Stimulated activated CD4-positive, alpha-beta T cell treated with anti-CD3 and anti-CD28 coated beads, Interleukin-1b, Interleukin-23, amount 100 ng/mL, for 4 hours (primary cell): Measurements from ENCODE around the gene TEDC2.

Experiments
- DNase-seq, 2 donors: peaks; one replicate each; pipeline ENCODE4 v3.0.0-alpha.2; 2020; ENCODE audit warnings: low read depth in 2 of 2

The TEDC2 gene

DNA sequence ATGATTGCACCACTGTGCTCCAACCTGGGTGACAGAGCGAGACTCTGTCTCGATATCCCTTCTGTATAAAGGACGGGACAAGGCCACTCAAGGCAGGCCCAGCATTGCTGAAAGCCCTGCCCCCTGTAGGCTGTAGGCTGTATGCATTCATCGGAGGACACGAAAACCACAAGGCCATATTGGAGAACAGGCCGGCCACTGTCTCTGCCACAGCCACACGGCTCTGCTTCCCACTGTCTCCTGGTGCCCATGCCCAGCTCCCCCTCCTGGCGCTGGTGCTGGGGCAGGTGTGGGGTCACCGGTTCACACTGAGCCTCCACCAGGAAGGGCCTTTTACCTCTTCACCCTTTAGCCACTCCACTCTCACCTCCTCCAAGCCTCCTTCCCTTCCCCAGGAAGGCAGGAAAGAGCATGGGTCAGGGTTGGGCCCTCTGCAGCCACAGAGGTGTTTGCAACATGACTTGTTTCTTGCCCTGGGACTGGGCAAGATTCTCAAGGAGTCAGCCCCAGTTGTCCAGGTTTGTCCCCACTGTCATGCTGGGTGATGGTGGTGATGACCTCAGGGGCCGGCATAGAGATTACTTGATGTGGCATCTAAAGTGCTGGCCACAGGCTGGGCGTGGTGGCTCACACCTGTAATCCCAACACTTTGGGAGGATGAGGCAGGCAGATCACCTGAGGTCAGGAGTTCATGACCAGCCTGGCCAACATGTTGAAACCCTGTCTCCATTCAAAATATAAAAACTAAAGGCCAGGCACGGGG lies 5.9 kb downstream of the TEDC2 start:
- DNase-seq, result no peak

DNA sequence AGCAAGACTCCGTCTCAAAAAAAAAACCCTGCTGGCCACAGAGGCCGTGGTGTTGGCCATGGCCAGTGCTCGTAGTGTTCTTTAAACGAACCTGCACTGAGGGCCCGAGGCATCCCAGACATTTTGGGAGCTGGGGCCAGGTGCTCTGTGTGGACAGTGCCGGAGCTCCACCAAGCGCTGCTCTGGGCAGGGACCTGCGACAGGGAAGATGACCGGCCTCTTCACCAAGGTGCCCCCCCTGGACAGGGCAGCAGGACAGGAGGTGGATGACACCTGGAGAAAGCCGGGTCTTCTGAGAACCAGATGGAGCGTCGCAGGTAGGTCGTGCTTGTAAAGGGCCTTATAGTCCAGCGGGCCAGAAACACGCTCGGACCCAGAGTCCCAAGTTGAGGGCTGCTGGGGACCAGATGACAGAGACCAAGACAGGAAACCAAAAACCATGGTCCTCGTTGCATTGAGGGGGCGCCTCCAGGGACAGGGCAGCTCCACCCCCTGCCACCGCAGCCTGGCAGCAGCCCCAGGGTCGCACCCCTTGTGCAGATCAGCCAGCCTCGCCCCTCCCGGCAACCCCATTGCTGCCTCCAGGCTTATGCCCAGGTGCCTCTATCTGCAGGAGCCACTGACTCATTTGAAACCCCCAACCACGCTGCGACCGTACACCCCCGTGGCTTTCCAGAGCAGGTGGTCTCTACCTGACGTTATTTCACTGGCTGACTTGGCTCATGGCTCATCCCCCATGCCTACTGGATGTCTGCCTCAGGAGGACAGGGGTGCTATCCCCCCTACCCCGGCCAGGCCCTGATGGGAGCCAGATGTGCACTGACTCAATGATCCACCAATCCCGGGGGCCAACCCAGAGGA lies 7.0 kb downstream of the TEDC2 start:
- DNase-seq, result no peak

DNA sequence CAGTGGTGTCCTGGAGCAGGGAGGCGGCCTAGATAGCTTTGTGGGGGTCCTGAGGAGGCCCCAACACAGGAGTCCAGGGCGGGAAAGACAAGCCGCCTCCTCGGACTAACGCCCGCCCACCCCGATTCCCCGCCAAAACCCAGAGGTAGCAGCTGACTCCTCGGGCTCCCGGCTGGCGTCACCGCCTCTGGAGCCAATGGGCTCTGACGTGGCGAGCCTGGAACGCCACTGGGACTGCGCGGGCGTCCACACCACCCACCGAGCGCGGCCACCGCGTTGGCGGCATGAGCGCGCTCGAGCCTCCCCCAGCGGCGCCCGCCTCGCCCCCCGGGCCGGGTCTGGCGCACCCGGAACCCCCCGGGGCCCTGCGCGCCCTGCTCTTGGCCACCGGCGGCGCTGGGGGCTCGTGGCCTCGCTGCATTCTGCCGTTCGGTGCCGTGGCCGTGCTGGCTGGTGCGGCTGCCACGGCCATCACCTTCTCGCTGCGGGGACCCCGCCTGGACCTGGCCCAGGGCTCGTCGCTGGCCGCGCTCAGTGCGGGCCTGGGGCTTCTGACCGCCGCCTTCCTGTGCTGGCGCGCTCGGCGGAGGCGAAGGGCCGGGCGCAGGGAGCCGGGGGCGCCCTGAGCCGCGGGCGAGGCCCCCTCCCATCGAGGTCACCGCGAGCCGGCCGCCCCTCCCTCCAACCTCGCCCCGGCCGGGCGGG lies 7.8 kb downstream of the TEDC2 start:
- no peak for DNase-seq

DNA sequence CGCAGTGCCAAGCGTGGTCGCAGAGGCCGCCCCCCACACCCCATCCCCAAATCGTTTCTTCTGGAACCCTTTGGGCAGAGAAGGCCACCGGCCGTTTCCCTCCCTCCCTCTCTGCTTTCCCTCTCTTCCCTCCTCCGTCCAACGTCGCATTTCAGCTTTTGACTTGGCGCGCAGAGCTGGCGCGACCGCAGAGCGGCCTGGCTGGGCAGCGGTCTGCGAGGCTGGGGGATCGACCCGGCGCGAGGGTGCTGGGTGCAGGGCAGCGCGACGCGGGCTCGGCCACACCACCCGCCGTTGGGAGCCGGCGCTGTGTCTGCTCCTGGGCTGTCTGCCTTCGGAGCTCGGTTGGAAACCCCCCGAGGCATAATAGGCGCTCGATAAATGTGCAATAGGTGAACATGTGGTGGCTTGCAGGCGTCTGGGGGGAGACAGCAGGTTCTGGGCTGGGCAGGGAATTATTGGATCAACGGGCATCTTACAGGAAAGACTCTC lies 8.4 kb downstream of the TEDC2 start:
- DNase-seq, result no peak

DNA sequence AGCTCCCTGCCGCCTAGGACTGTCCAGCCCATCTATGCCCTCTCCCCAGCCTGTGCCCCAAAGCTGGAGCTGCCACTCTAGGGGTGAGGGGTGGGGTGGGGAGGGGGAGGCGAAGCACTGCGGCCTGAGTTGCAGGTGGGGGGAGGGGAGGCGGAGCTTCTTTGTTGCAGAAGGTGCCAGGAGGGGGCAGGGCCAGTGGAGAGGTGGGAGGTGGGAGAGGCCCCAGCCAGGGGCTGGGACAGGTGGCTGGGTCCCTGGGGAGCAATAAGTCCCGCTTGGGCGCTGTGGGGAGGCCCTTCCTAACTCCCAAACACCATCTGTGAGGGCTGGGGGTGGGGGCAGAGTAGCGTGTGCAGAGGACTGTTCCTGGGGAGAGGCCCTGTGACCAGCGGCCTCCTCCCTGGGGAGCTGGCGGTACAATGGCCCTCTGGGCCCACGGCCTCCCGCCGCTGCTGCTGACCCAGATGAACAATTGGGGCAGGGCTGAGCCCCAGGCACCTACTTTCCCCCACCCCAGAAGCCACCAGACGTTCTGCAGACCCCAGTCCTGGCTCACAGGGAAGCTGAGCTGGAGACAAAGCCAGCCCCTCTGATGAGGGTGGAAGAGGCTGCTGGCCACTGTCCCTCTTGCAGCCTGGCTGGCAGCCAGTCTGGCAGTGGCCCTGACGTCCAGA lies 9.0 kb downstream of the TEDC2 start:
- DNase-seq, result no peak

DNA sequence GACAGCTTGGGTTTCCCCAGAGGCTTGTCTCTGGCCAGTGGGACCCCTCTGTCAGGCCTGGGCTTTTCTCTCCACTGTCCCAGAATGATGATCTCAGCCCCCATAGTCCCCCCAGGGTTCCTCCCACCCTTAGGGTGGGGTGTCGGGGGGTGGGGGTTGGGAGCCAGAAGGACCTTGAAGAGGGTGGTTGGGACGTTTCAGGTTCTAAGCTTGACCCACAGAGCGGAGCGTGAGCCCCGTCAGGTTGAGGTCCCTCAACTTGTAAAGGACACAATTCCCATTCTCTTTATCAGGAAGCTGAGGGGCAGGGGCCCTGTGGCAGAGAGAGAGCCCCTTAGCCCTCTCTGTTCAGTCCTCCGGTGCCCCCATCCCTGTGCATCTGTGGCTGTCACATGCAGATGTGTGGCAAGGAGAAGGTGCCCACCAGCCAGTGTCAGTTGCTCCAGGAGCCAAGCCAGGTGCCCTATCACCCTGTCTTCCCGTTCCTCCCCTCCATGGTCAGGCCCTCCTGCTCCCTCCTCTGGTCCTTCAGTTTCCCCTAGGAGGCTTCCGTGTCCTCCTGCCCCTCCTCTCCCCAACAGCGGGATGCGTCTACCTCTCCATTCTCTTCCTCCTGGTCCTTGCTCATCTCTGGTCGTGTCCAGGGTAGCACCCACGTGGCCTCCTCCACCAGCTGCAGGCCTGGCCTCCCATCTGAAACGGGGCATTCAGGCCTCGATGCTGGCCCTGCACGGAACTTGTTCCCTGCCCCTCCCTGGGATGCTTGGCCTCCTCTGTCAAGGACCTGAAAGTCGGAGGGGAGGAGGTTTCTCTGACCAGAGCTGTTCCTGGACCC lies 9.7 kb downstream of the TEDC2 start:
- no peak for DNase-seq

DNA sequence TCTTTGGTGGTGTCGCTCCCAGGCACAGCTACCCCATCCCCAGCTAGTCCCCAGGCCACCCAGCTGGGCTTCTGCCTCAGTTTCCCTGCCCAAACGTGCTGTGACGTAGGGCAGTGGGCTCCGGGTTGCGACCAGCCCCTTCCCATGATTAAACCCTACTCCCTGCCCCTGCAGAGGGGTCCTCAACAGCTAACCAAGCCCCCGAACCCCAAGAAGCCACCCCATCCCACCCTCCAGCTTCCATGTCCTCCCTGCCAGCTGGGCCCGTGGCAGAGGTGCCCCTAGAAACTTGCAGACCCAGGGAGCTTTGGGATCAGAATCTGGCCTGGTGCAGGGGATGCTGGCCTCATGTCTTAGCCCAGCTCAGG lies 10.3 kb downstream of the TEDC2 start:
- DNase-seq, result no peak

DNA sequence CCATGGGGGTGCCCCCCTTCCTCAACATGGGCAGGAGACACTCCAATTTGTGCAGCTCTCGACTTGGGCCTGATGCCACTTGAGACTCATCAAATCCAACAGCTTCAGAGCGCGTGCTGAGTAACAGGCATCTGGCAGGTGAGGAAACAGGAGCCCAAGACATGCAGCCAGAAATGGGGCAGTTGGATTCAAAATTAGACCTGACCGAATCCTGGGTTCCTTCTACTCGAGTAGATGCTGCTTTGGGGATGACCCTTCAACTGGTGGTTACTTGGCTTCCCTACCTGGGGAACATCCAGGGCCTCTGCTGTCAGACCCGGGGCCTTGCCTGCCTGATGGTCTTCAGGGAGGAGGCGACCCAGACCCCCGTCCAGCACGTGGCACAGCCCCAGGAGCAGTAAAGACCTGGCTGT lies 10.7 kb downstream of the TEDC2 start:
- no peak for DNase-seq

DNA sequence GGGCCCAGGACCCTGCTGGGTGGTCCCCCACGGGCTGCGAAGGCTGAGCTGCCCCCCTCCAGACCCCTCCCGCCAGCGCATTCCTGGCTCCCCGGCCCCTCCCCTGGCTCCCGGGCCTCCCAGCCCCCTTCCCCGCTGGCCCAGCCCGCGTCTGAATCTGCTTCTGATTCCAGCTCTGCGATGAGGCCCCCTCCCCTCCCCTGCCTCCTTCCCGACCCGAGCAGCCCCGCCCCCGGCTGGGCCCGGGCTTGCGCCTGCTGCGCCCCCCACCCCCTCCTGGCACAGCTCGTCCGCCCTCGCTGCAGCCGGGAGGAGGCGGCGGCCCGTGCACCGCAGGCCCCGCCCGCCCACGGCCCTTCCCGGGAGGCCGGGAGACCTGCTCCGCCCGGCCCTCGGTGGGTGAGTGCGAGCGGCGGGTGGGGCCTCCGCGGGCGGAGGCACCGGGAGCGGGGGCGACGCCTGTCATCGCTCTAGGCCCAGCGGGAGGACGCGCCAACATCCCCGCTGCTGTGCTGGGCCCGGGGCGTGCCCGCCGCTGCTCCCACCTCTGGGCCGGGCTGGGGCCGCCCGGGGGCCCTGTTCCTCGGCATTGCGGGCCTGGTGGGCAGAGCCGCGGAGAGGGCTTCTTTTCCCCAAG lies 11.2 kb downstream of the TEDC2 start, which contains the start of gene NTN3:
NTN3 (plus strand) TSS at position 282 of the 637 bp plus-strand sequence. CDS start 405 bp downstream, outside the sequence.
- DNase-seq, result no peak

DNA sequence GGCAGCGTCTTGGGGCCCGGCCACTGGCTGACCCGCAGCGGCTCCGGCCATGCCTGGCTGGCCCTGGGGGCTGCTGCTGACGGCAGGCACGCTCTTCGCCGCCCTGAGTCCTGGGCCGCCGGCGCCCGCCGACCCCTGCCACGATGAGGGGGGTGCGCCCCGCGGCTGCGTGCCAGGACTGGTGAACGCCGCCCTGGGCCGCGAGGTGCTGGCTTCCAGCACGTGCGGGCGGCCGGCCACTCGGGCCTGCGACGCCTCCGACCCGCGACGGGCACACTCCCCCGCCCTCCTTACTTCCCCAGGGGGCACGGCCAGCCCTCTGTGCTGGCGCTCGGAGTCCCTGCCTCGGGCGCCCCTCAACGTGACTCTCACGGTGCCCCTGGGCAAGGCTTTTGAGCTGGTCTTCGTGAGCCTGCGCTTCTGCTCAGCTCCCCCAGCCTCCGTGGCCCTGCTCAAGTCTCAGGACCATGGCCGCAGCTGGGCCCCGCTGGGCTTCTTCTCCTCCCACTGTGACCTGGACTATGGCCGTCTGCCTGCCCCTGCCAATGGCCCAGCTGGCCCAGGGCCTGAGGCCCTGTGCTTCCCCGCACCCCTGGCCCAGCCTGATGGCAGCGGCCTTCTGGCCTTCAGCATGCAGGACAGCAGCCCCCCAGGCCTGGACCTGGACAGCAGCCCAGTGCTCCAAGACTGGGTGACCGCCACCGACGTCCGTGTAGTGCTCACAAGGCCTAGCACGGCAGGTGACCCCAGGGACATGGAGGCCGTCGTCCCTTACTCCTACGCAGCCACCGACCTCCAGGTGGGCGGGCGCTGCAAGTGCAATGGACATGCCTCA lies 12.0 kb downstream of the TEDC2 start:
- DNase-seq, result no peak

DNA sequence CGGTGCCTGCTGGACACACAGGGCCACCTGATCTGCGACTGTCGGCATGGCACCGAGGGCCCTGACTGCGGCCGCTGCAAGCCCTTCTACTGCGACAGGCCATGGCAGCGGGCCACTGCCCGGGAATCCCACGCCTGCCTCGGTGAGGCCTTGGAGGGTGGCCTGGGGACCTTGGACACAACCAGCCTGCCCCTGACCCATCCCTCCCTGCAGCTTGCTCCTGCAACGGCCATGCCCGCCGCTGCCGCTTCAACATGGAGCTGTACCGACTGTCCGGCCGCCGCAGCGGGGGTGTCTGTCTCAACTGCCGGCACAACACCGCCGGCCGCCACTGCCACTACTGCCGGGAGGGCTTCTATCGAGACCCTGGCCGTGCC lies 12.6 kb downstream of the TEDC2 start:
- DNase-seq, result no peak

DNA sequence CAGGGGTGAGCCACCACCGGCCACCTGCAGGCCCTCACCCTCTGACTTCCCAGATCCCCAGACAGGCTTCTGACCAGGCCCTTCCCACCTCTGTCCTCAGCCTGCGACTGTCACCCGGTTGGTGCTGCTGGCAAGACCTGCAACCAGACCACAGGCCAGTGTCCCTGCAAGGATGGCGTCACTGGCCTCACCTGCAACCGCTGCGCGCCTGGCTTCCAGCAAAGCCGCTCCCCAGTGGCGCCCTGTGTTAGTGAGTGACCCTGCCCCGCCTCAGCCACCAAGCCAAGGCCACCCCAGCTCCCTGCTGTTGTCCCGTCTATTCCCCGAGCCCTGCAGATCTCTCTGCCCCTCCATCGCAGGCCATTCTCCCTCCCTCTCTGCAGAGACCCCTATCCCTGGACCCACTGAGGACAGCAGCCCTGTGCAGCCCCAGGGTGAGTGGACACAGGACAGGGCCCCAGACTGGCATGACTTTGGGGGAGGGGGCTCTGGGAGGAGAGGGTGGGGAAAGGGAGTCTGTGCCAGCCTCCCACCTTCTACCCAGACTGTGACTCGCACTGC lies 13.1 kb downstream of the TEDC2 start:
- DNase-seq, result no peak

DNA sequence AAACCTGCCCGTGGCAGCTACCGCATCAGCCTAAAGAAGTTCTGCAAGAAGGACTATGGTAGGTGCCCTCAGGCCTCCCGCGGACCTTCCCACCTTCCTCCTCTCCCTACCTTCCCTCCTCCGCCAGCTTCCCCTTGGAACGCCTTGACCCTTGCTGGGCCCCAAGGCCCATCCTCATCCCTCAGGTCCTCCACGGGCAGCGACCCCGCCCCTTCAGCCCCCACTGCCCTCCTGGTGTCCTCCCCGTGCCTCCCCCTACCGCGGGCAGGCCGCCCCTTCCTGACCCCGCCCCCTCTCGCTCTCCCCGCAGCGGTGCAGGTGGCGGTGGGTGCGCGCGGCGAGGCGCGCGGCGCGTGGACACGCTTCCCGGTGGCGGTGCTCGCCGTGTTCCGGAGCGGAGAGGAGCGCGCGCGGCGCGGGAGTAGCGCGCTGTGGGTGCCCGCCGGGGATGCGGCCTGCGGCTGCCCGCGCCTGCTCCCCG lies 13.6 kb downstream of the TEDC2 start:
- peak in 1 of 2 donors; percentile 32 for DNase-seq

DNA sequence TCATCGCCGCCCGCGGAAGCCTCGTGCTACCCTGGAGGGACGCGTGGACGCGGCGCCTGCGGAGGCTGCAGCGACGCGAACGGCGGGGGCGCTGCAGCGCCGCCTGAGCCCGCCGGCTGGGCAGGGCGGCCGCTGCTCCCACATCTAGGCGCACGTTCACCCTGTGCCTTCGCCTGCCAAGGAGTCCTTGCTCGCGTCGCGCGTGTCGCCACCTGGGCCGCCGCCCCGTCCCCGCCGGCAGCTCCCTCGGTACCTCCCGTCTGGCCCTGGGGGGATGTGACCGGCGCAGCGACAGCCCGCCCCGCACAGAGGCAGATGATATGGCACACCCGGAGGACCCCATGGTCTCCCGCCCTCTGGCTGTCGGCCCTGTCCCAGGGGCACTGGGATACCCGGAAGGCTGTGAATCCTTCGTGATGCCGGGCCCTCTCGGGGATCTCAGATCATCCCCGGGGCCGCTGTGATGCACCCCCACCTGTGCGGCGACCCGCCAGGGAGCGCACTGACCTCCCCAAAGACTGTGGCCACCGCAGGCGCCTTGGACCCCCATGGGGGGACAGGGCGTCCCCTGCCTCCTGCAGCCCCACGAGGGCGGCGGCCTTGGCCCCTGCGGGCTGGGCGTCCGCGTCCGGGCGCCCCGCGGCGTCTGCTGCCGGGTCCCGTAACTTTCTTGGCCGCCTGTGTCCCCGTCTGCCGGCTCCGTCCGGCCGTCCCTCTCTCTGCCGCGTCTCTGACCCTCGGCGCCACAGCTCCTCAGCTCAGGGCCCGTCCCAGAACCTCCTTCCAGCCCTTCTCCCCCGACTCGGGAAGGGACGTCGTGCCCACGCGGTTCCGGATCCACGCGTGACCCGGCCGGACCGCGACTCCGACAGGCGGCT lies 14.3 kb downstream of the TEDC2 start:
- peak; percentile 41 to 45 for DNase-seq

DNA sequence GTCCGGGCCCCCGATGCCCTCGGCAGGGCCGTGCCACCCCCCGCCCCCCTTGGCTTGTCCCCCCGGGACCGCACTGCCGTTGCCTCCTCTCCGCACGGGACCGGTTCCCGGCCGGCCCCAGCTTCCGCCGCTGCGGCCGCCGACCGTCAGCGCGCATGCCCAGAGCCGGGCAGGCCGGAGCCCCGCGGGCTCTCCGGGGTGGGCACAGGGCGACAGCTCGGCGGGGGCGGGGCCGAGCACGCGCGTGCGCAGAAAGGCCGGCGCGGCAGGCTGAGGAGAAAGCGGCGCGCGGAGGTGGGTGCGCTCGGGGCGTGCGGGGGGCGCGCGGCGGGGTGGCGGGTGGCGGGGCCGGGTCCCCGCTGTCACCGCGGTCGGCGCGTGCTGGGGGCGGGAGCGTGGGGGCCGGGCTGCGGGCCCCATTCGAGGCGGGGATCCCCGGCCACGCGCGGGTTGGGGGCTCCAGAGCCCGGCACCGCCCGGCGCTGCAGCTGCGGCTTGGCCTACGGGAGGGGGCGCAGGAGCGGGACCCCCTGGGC lies 15.0 kb downstream of the TEDC2 start, which contains the start of gene TBC1D24:
TBC1D24 (plus strand) TSS at position 251 of the 536 bp plus-strand sequence. CDS start 21,022 bp downstream, outside the sequence.
- DNase-seq, result peak; percentile 69 to 84

DNA sequence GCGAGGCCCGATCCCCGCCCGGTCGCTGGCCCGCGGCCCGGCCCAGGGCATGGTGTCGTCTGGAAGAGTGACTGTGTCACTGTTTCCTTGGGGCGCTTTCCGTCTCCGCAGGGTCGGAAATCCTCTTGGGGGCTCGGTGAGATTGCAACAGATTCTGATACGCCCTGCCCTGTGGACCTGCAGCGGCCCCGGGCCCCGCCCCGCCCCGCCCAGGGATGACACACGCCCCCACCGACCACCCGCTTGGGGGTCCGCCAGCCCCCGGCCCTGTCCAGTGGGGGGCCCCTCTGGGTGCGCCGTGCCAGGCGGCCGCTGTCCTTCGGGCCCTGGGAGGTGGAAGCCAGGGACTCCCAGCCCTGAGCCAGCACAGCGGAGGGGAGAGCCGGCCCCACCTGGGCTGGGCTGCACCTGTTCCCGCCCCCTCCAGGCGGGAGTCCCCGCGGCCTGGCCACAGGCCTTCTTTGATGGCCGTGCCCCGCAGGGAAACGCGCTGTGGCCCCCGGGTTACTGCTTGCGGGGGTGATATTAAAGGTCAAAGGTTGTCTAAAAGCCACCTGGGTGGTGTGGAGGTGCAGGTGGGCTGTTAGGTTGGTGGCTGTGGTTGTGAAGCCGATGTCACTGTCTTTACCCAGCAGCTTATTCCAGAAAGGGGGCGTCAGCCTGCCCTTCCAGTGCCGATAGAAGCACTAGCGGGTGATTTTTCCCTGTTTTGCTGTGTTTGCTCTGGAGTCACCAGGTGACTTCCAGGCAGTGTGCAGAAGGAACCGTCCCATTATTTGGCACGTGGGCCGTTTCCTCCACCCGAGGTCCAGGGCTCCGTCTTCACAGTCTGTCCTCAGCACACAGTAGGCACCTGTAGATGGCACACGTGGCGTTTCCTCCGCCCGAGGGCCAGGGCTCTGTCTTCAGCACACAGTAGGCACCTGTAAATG lies 15.8 kb downstream of the TEDC2 start:
- DNase-seq, result no peak
